GM23248 (cell line): ENCODE measurements around the gene LOXL1. TPM values are rescaled to one million over a fixed set of nuclear protein-coding genes. Genes with fewer than 3 reads are reported as not detected.
A peak's percentile ranks its signal among the peaks of the same experiment; 100 is the strongest.

Source experiments
- DNase-seq: peaks from one replicate; pipeline ENCODE4 v3.0.0-alpha.2; 2015
- H2AFZ ChIP-seq: fragments of 200-600 bp; sonication (generic); 2 replicates; pipeline ENCODE4 v1.6.1; 2016; ENCODE audit warnings: antibody characterized with exemption
- H3F3A ChIP-seq: fragments of 200-600 bp; sonication (generic); 2 replicates; pipeline ENCODE4 v1.6.1; 2016; ENCODE audit warnings: mild to moderate bottlenecking, antibody characterized with exemption, mixed run types; ENCODE audit not compliant: insufficient read depth
- H3K27ac ChIP-seq: fragments of 200-600 bp; sonication (generic); 2 replicates; pipeline ENCODE4 v1.5.1; 2016; ENCODE audit warnings: mild to moderate bottlenecking
- H3K27me3 ChIP-seq: fragments of 200-600 bp; sonication (generic); replicated peaks from 2 replicates; pipeline ENCODE4 v1.6.1; 2016; ENCODE audit warnings: mild to moderate bottlenecking; ENCODE audit not compliant: insufficient read depth
- H3K36me3 ChIP-seq: fragments of 200-600 bp; sonication (generic); 2 replicates; pipeline ENCODE4 v1.6.1; 2016; ENCODE audit warnings: low read depth, mild to moderate bottlenecking
- H3K4me1 ChIP-seq: fragments of 200-600 bp; sonication (generic); 2 replicates; pipeline ENCODE4 v1.6.1; 2016; ENCODE audit warnings: mild to moderate bottlenecking; ENCODE audit not compliant: insufficient read depth
- H3K4me2 ChIP-seq: fragments of 200-600 bp; sonication (generic); one replicate; pipeline ENCODE4 v1.6.1; 2016; ENCODE audit warnings: mild to moderate bottlenecking; ENCODE audit not compliant: unreplicated experiment
- H3K4me3 ChIP-seq: fragments of 200-600 bp; sonication (generic); 2 replicates; pipeline ENCODE4 v1.5.1; 2016; ENCODE audit warnings: mild to moderate bottlenecking
- H3K79me2 ChIP-seq: fragments of 200-600 bp; sonication (generic); 2 replicates; pipeline ENCODE4 v1.6.1; 2016; ENCODE audit warnings: mild to moderate bottlenecking; ENCODE audit not compliant: insufficient read depth
- H3K9ac ChIP-seq: fragments of 200-600 bp; sonication (generic); 2 replicates; pipeline ENCODE4 v1.6.1; 2016; ENCODE audit warnings: mild to moderate bottlenecking
- H3K9me2 ChIP-seq: fragments of 200-600 bp; sonication (generic); 2 replicates; pipeline ENCODE4 v1.6.1; 2016; ENCODE audit warnings: mixed run types, mild to moderate bottlenecking, moderate library complexity; ENCODE audit not compliant: insufficient read depth
- H3K9me3 ChIP-seq: fragments of 200-600 bp; sonication (generic); one replicate; pipeline ENCODE4 v1.6.1; 2017; ENCODE audit warnings: low read depth
- H4K20me1 ChIP-seq: fragments of 200-600 bp; sonication (generic); 2 replicates; pipeline ENCODE4 v1.6.0; 2016; ENCODE audit not compliant: insufficient read depth
- EZH2 ChIP-seq: fragments of 200-600 bp; sonication (generic); IDR thresholded peaks from 2 replicates; pipeline ENCODE4 v1.6.1; 2018; ENCODE audit warnings: antibody characterized with exemption, mild to moderate bottlenecking; ENCODE audit not compliant: insufficient read depth, poor library complexity, severe bottlenecking
- EZH2phosphoT487 ChIP-seq: fragments of 200-600 bp; sonication (generic); IDR thresholded peaks from 2 replicates; pipeline ENCODE4 v1.6.1; 2018; ENCODE audit warnings: antibody characterized with exemption, moderate library complexity, mild to moderate bottlenecking, low read depth; ENCODE audit not compliant: insufficient read depth
- WGBS, 2 experiments: methylation state at CpG; one replicate each; pipeline ENCODE4 v1.1.6; 2015 to 2017; ENCODE audit warnings: low lambda C conversion rate in 2 of 2, low coverage in 1 of 2; ENCODE audit errors: missing lambda C conversion rate in 2 of 2; 5-methylcytosine and 5-hydroxymethylcytosine counted together
- in situ Hi-C: fragments of 300-500 bp; cut with MboI; formaldehyde crosslinking; loops from 2 replicates; pipeline ENCODE4 v1.15.0; 2020
- polyA plus RNA-seq: library from polyadenylated mRNA; unstranded; fragments of >200 nt; fragmentation: Nextera tagmentation; extraction: Ambion mirVana; gene quantifications from 2 replicates; pipeline ENCODE4 v1.2.1, GENCODE V29; 2016
- total RNA-seq: library from RNA; depleted of rRNA; stranded (reverse); fragments of >200 nt; shearing (Covaris generic); gene quantifications from 2 replicates; pipeline ENCODE4 v1.2.3, GENCODE V29; 2014

Gene LOXL1
- total and polyA plus RNA-seq, 2 experiments from 2014 or later = 401 to 540 TPM

GRCh38 chr15:73902121-73903020 is 23.9 kb upstream of the LOXL1 start:
- H3K27ac ChIP-seq = no peak overlapping the region
- no peaks in the 10 kb centered on the region for H3K9me3 ChIP-seq
- no peaks in the 10 kb centered on the region for H3K79me2 ChIP-seq
- peaks cover 27% of the 10 kb centered on the region for H3F3A ChIP-seq
- peaks cover 37% of the 10 kb centered on the region for H3K4me1 ChIP-seq
- H3K27me3 ChIP-seq = no peaks in the 10 kb centered on the region
- in situ Hi-C loops = no loop called here
- no peak overlapping the region for H2AFZ ChIP-seq
- H4K20me1 ChIP-seq = no peaks in the 10 kb centered on the region
- no peak overlapping the region for H3K4me3 ChIP-seq
- 75 to 76% methylated on average over 11 of the region's 11 CpGs for WGBS, 2 experiments
- no peak overlapping the region for H3K4me2 ChIP-seq
- no peak overlapping the region for H3K9ac ChIP-seq
- DNase-seq = no peak
- H3K36me3 ChIP-seq = no peaks in the 10 kb centered on the region; the same call in 1 of the 2 replicates
- TF ChIP-seq EZH2 = no peak
- TF ChIP-seq EZH2phosphoT487 = no peak
- H3K9me2 ChIP-seq = no peaks in the 10 kb centered on the region

- H3K79me2 ChIP-seq = no peaks in the 10 kb centered on the region
- 83 to 85% methylated on average over 9 of the region's 9 CpGs for WGBS, 2 experiments
- no peak overlapping the region for H3K27ac ChIP-seq
- TF ChIP-seq EZH2phosphoT487 (no peak), EZH2 (no peak)
- H3K4me2 ChIP-seq = no peak overlapping the region
- H3K36me3 ChIP-seq = no peaks in the 10 kb centered on the region; the same call in 1 of the 2 replicates
- H3K27me3 ChIP-seq = no peaks in the 10 kb centered on the region
- no peaks in the 10 kb centered on the region for H4K20me1 ChIP-seq
- no peaks in the 10 kb centered on the region for H3K9me3 ChIP-seq
- peaks cover 21% of the 10 kb centered on the region for H3K4me1 ChIP-seq
- H2AFZ ChIP-seq = no peak overlapping the region
- in situ Hi-C loops = no loop called here
- DNase-seq = no peak
- H3K9ac ChIP-seq = no peak overlapping the region
- H3K4me3 ChIP-seq = no peak overlapping the region
- peaks cover 19% of the 10 kb centered on the region for H3F3A ChIP-seq
- no peaks in the 10 kb centered on the region for H3K9me2 ChIP-seq
Observed at GRCh38 chr15:73904026-73904815, 22.0 kb upstream of the LOXL1 start.

- Histone ChIP-seq H3K9me2 (no peaks in the 10 kb centered on the region), H3K9ac (no peak overlapping the region), H3K4me1 (peaks cover 10% of the 10 kb centered on the region), H4K20me1 (no peaks in the 10 kb centered on the region), H3K4me3 (no peak overlapping the region), H3K9me3 (no peaks in the 10 kb centered on the region), H3K27me3 (no peaks in the 10 kb centered on the region), H3K27ac (no peak overlapping the region), H3K79me2 (no peaks in the 10 kb centered on the region), H3F3A (peaks cover 9% of the 10 kb centered on the region), H3K4me2 (no peak overlapping the region), H2AFZ (no peak overlapping the region), H3K36me3 (no peaks in the 10 kb centered on the region; the same call in 1 of the 2 replicates)
- no peak for TF ChIP-seq EZH2
- DNase-seq = no peak
- in situ Hi-C loops = no loop called here
- 95 to 98% methylated on average over 3 of the region's 3 CpGs for WGBS, 2 experiments
Observed at GRCh38 chr15:73905225-73905827, 20.9 kb upstream of the LOXL1 start.

GRCh38 chr15:73906346-73907034 is 19.8 kb upstream of the LOXL1 start:
- H3K9ac ChIP-seq = no peak overlapping the region
- no peaks in the 10 kb centered on the region; the same call in 1 of the 2 replicates for H3K36me3 ChIP-seq
- no peaks in the 10 kb centered on the region for H4K20me1 ChIP-seq
- no peak overlapping the region for H3K4me3 ChIP-seq
- in situ Hi-C loops = no loop called here
- H3K27ac ChIP-seq = no peak overlapping the region
- peak; percentile 72 for DNase-seq
- no peak overlapping the region for H3K4me2 ChIP-seq
- H2AFZ ChIP-seq = no peak overlapping the region
- TF ChIP-seq EZH2phosphoT487 (no peak), EZH2 (no peak)
- no peaks in the 10 kb centered on the region for H3F3A ChIP-seq
- H3K4me1 ChIP-seq = peaks cover 8% of the 10 kb centered on the region; the same call in 1 of the 2 replicates
- H3K79me2 ChIP-seq = no peaks in the 10 kb centered on the region
- no peaks in the 10 kb centered on the region for H3K27me3 ChIP-seq
- no peaks in the 10 kb centered on the region for H3K9me2 ChIP-seq
- no peaks in the 10 kb centered on the region for H3K9me3 ChIP-seq
- 73 to 80% methylated on average over 4 of the region's 4 CpGs for WGBS, 2 experiments
